ENCODE data around the gene ERGIC3. TPM values are rescaled to one million over a fixed set of nuclear protein-coding genes. Genes with fewer than 3 reads are reported as not detected.

ERGIC3 gene
- total and polyA plus RNA-seq, 2 of the 13 experiments (the other 11 are each of a cell fraction or from before 2014, with no cell fraction given): 407 to 670 TPM

GRCh38 chr20:35599776-35600120 is 57.9 kb downstream of the ERGIC3 start:
- Histone ChIP-seq H3K9me3 (ENCODE audit: low read length) (no peaks in the 10 kb centered on the region), H4K20me1 (ENCODE audit: insufficient read depth, low read length) (no peaks in the 10 kb centered on the region), H3K4me3 (replicated peaks in 1 of 3; ENCODE audit: insufficient read depth in 1 of 3, low read depth in 2 of 3, low read length in 3 of 3) (no peak overlapping the region), H3K4me2 (ENCODE audit: low read depth, low read length) (no peak overlapping the region), H3K27ac (ENCODE audit: extremely low read length, insufficient read depth, low read length) (no peak overlapping the region), H3K79me2 (ENCODE audit: insufficient read depth, low read length) (no peaks in the 10 kb centered on the region), H3K4me1 (ENCODE audit: insufficient read depth, low read length) (peaks cover 26% of the 10 kb centered on the region), H2AFZ (ENCODE audit: low read length) (no peak overlapping the region), H3K36me3 (replicated peaks in 1 of 2; ENCODE audit: control insufficient read depth in 1 of 2, insufficient read depth in 2 of 2, low read length in 2 of 2) (no peaks in the 10 kb centered on the region), H3K9ac (ENCODE audit: insufficient read depth, low read depth, low read length) (no peak overlapping the region), H3K27me3 (ENCODE audit: control insufficient read depth in 1 of 2, insufficient read depth in 2 of 2, low read length in 2 of 2) (peaks cover 3 to 30% of the 10 kb centered on the region in 2 experiments; a peak in 4 of 5 replicates)
- in situ Hi-C loops (cut with HindIII; ENCODE audit: extremely low pct_ligation_motif_present, low pct_unique_long_range_greater_than_20kb): loop anchor here (5.0 kb wide), 1 partner anchor 137 kb away; no protein-coding TSS in a partner anchor
- ATAC-seq: no peak
- intact Hi-C loops (cut with micrococcal nuclease; ENCODE audit: unreplicated experiment): no loop called here
- no peak for FAIRE-seq
- DNase-seq (ENCODE audit: low spot score): no peak
- no TSS peak for BruUV-seq (replicated peaks)
- peak; percentile 17; the same call in 1 of the 2 replicates for TF ChIP-seq HIVEP1 (CRISPR knock-in tag; IDR thresholded peaks at IDR 0.05)
- no peak for TF ChIP-seq FUBP1 (CRISPR knock-in tag; IDR thresholded peaks at IDR 0.05; ENCODE audit: borderline replicate concordance)
- TF ChIP-seq ZNF276 (CRISPR knock-in tag; IDR thresholded peaks at IDR 0.05; ENCODE audit: low read depth): 0 out of 2 replicates have a peak, but pooled peaks have one; percentile 43
- TF ChIP-seq ZNF687 (CRISPR knock-in tag; IDR thresholded peaks at IDR 0.05): 0 out of 2 replicates have a peak, but pooled peaks have one; percentile 28
- ChIA-PET POLR2A (no interaction called here), CTCF (ENCODE audit: low intra/inter-chr PET ratio, low total read pairs) (no interaction called here)
- 51% methylated on average over 9 of the region's 9 CpGs for WGBS (ENCODE audit: low lambda C conversion rate)
